ENCODE results near the gene GOLGA3.
"Not testable (repeated sequence)": the region's sequence is repeated elsewhere in the genome, so short reads cannot be mapped to it uniquely, and the experiment has no call there.

The GOLGA3 gene

GRCh38 chr12:132856581-132856980 lies 27.9 kb upstream of the GOLGA3 start:
- no peak for TF ChIP-seq CTCF (IDR thresholded peaks at IDR 0.05)
- intact Hi-C loops (cut with DNase I; ENCODE audit: low total_unique reads), result no loop called here
- Histone ChIP-seq H3K4me3 (no peak overlapping the region), H3K27ac (no peak overlapping the region), H3K9me3 (no peaks in the 10 kb centered on the region), H3K4me1 (no peaks in the 10 kb centered on the region), H3K36me3 (peaks cover 95 to 100% (median 99%) of the 10 kb centered on the region in 3 donors), H3K27me3 (no peaks in the 10 kb centered on the region)
- DNase-seq, result no peak

GRCh38 chr12:132855211-132855610 lies 26.5 kb upstream of the GOLGA3 start:
- H3K36me3 ChIP-seq, result peaks cover 95 to 100% (median 99%) of the 10 kb centered on the region in 3 donors
- H3K4me3 ChIP-seq; H3K27me3 ChIP-seq; H3K9me3 ChIP-seq; H3K27ac ChIP-seq; intact Hi-C loops (cut with DNase I; ENCODE audit: low total_unique reads); DNase-seq; H3K4me1 ChIP-seq: not testable (repeated sequence)

- Histone ChIP-seq H3K27me3 (no peaks in the 10 kb centered on the region), H3K4me3 (no peak overlapping the region), H3K36me3 (peaks cover 84 to 99% (median 97%) of the 10 kb centered on the region in 3 donors), H3K27ac (no peak overlapping the region), H3K9me3 (no peaks in the 10 kb centered on the region), H3K4me1 (no peaks in the 10 kb centered on the region)
- TF ChIP-seq CTCF (IDR thresholded peaks at IDR 0.05), result no peak
- no peak for DNase-seq
- intact Hi-C loops (cut with DNase I; ENCODE audit: low total_unique reads), result no loop called here
Observed at GRCh38 chr12:132853285-132854092, 24.8 kb upstream of the GOLGA3 start.

DNA sequence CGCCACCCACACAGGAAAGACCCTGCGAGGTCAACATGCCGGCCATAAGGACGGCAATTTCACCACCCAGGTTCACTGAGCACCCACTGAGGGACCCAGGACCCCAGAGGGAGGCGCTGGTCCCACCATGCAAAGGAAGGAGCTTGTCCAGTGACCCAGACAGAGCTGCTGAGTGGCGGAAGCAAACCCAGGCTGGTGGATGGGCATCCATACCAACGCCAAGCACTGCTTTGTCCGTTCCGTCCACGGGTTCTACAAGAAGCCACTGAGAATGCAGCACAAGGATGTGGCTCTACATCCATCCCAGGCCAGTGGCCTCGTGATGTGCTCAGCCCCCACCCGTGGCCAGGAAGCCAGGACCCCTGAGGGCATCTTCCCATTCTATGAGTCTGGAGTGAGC lies 23.8 kb upstream of the GOLGA3 start:
- no peaks in the 10 kb centered on the region for H3K4me1 ChIP-seq
- no peak for DNase-seq
- H3K9me3 ChIP-seq, result no peaks in the 10 kb centered on the region
- no peaks in the 10 kb centered on the region for H3K27me3 ChIP-seq
- H3K4me3 ChIP-seq, result no peak overlapping the region
- no peak overlapping the region for H3K27ac ChIP-seq
- TF ChIP-seq CTCF (IDR thresholded peaks at IDR 0.05), result no peak
- peaks cover 83 to 99% (median 97%) of the 10 kb centered on the region in 3 donors for H3K36me3 ChIP-seq
- intact Hi-C loops (cut with DNase I; ENCODE audit: low total_unique reads), result no loop called here

DNA sequence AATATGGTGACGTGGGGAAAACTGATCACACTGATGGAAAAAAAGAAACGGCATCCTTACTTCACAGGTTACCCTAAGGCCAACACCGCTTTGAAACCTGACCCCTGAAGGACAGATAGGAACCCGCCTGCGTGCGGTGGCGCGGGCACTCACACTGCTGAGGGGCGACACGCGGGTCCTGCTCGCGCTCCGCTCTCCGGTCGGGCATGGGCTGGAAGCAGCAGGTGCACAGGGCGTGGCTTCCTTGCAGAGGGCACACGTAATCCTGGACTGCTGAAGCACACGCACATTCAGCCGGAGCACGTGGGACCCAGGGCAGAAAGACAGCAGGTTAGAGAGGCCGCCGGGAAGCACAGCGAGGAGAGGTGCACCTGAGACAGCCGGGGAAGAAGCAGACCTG lies 22.8 kb upstream of the GOLGA3 start:
- H3K4me3 ChIP-seq, result no peak overlapping the region
- TF ChIP-seq CTCF (IDR thresholded peaks at IDR 0.05), result no peak
- no peaks in the 10 kb centered on the region for H3K9me3 ChIP-seq
- H3K27ac ChIP-seq, result no peak overlapping the region
- H3K4me1 ChIP-seq, result no peaks in the 10 kb centered on the region
- H3K36me3 ChIP-seq, result peaks cover 83 to 99% (median 97%) of the 10 kb centered on the region in 3 donors
- intact Hi-C loops (cut with DNase I; ENCODE audit: low total_unique reads), result no loop called here
- no peak for DNase-seq
- no peaks in the 10 kb centered on the region for H3K27me3 ChIP-seq

- intact Hi-C loops (cut with DNase I; ENCODE audit: low total_unique reads), result no loop called here
- H3K36me3 ChIP-seq, result peaks cover 81 to 99% (median 96%) of the 10 kb centered on the region in 3 donors
- no peak for DNase-seq
- TF ChIP-seq CTCF (IDR thresholded peaks at IDR 0.05), result no peak
- H3K4me3 ChIP-seq, result no peak overlapping the region
- H3K27me3 ChIP-seq, result no peaks in the 10 kb centered on the region
- H3K27ac ChIP-seq, result no peak overlapping the region
- H3K9me3 ChIP-seq, result no peaks in the 10 kb centered on the region
- no peaks in the 10 kb centered on the region for H3K4me1 ChIP-seq
Observed at GRCh38 chr12:132850291-132850690, 21.6 kb upstream of the GOLGA3 start.

Data from tibial artery (tissue), 4 donors.